ENCODE data around the gene VPS36. TPM values are rescaled to one million over a fixed set of nuclear protein-coding genes. Genes with fewer than 3 reads are reported as not detected.

VPS36 gene
- total RNA-seq, 1 donor: 35.8 TPM

- Histone ChIP-seq H3K4me2 (ENCODE audit: insufficient read depth, low read length) (no peak overlapping the region), H4K20me1 (ENCODE audit: insufficient read depth, low read length) (no peaks in the 10 kb centered on the region), H3K36me3 (ENCODE audit: insufficient read depth, low read length) (no peaks in the 10 kb centered on the region), H3K4me3 (ENCODE audit: insufficient read depth, low read length) (no peak overlapping the region), H3K9me3 (ENCODE audit: low read depth, low read length) (no peaks in the 10 kb centered on the region), H3K27ac (ENCODE audit: low read depth, low read length) (no peak overlapping the region), H3K79me2 (ENCODE audit: insufficient read depth, low read length) (no peaks in the 10 kb centered on the region), H2AFZ (ENCODE audit: low read length) (no peak overlapping the region), H3K27me3 (ENCODE audit: insufficient read depth, low read length) (no peaks in the 10 kb centered on the region), H3K4me1 (ENCODE audit: insufficient read depth, low read length) (peaks cover 3% of the 10 kb centered on the region)
- no peak for TF ChIP-seq CTCF (IDR thresholded peaks at IDR 0.05; ENCODE audit: extremely low read depth, low read depth, low read length)
- no peak for DNase-seq (ENCODE audit: insufficient read length, low spot score, missing footprints)
Observed at GRCh38 chr13:52366291-52366690, 84.1 kb downstream of the VPS36 start.

Small RNAs within 50 kb of the gene (small RNA-seq; reads per million reads assigned to genes)
- gene RNY4P24: not detected

Other genes starting within 250 kb of the VPS36 start
- 14.1 and 18.3 TPM in 2 replicates for gene THSD1, start 44.5 kb downstream of the VPS36 start, total RNA-seq
- gene CKAP2, start 4.8 kb upstream of the VPS36 start, total RNA-seq: 15.9 and 17.1 TPM in 2 replicates
- 2.9 and 3.6 TPM in 2 replicates for gene HNRNPA1L2, start 191.8 kb upstream of the VPS36 start, total RNA-seq
- 30.4 and 30.9 TPM in 2 replicates for gene SUGT1, start 202.2 kb upstream of the VPS36 start, total RNA-seq